ENCODE measurements around the gene C17orf75.
"Not testable (repeated sequence)": the region's sequence is repeated elsewhere in the genome, so short reads cannot be mapped to it uniquely, and the experiment has no call there.

The C17orf75 gene

DNA sequence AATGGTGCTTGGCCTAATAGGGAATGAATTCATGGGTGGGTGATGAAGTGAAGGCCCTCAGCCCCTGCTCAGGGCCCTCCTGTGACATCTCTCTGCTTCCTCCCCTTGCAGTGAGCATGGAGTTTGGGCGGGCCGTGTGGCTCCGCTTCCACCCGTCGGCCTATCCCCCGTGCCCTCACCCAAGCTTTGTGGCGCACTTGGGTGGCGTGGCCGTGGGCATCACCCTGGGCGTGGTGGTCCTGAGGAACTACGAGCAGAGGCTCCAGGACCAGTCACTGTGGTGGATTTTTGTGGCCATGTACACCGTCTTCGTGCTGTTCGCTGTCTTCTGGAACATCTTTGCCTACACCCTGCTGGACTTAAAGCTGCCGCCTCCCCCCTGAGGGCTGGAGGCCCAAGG lies 21.1 kb downstream of the C17orf75 start:
- CTCF ChIA-PET = interaction anchor here (0.6 to 5.6 kb wide), 9 partner anchors 8 to 116 kb away, joined by 3 to 95 read pairs (median 4); no protein-coding TSS in a partner anchor
- no peaks in the 10 kb centered on the region for H3K9me3 ChIP-seq (ENCODE audit: control insufficient read depth, insufficient read depth, low read depth, low read length)
- TF ChIP-seq ZNF138 (tag by site-specific recombination; IDR thresholded peaks at IDR 0.05; ENCODE audit: borderline replicate concordance) (no peak), ZNF426 (tag by site-specific recombination; IDR thresholded peaks at IDR 0.05) (no peak), REPIN1 (tag by site-specific recombination; IDR thresholded peaks at IDR 0.05; ENCODE audit: low read depth) (no peak), KLF16 (tag by site-specific recombination; IDR thresholded peaks at IDR 0.05) (no peak), ZNF571 (tag by site-specific recombination; IDR thresholded peaks at IDR 0.05) (no peak)
- H3K27ac ChIP-seq (ENCODE audit: extremely low read depth, low read depth, low read length) = no peak overlapping the region
- POLR2A ChIA-PET = no interaction called here
- H3K36me3 ChIP-seq (ENCODE audit: control insufficient read depth in 2 of 2, insufficient read depth in 1 of 2, low read length in 2 of 2) = peaks cover 0 to 13% of the 10 kb centered on the region in 2 experiments; a peak in 2 of 3 replicates
- no peak overlapping the region for H3K4me3 ChIP-seq (ENCODE audit: low read depth, low read length)
- H3K4me1 ChIP-seq (ENCODE audit: control insufficient read depth, insufficient read depth, low read length) = no peaks in the 10 kb centered on the region

DNA sequence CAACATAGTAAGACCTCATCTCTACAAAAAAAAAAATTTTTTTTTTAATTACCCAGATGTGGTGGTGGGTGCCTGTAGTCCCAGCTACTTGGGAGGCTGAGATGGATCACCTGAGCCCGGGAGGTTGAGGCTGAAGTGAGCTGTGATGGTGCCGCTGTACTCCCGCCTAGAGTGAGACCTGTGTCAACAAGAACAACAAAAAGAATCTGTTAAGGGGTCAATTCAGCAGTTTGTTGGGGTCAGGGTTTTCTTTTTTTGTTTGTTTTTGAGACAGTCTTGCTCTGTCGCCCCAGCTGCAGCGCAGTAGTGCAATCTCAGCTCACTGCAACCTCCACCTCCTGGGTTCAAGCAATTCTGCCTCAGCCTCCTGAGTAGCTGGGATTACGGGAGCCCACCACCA lies 21.9 kb downstream of the C17orf75 start:
- H3K27ac ChIP-seq (ENCODE audit: extremely low read depth, low read depth, low read length); H3K9me3 ChIP-seq (ENCODE audit: control insufficient read depth, insufficient read depth, low read depth, low read length); H3K4me3 ChIP-seq (ENCODE audit: low read depth, low read length); H3K4me1 ChIP-seq (ENCODE audit: control insufficient read depth, insufficient read depth, low read length): not testable (repeated sequence)
- H3K36me3 ChIP-seq (ENCODE audit: control insufficient read depth in 2 of 2, insufficient read depth in 1 of 2, low read length in 2 of 2) = peaks cover 0 to 14% of the 10 kb centered on the region in 2 experiments; a peak in 2 of 3 replicates
- ChIA-PET CTCF (interaction anchor here (0.5 to 5.6 kb wide), 34 partner anchors 9 to 1419 kb away, joined by 3 to 95 read pairs (median 4); partner anchors contain the start of gene LRRC37B), POLR2A (interaction anchor here (0.9 kb wide), 1 partner anchor 67 kb away, joined by 4 read pairs; no protein-coding TSS in a partner anchor)

DNA sequence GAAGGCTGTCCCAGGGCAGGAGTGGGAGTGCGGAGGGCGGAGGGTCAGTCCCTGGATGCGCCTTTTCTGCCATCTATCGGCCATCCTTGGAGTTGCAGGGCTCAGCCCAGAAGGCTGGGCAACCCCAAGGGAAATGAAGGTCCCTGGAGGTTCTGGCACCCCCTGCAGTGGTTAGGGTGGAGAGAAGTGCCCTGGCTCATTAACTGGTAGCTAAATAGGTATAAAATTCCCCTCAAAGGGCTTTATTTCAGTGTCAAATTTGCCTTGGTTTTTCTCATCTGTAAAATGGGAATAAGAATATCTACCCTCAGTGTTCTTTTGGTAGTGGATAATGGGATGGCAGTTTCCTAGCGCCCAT lies 22.4 kb downstream of the C17orf75 start:
- Histone ChIP-seq H3K36me3 (ENCODE audit: control insufficient read depth in 2 of 2, insufficient read depth in 1 of 2, low read length in 2 of 2) (peaks cover 0 to 14% of the 10 kb centered on the region in 2 experiments; a peak in 2 of 3 replicates), H3K4me3 (ENCODE audit: low read depth, low read length) (no peak overlapping the region), H3K4me1 (ENCODE audit: control insufficient read depth, insufficient read depth, low read length) (no peaks in the 10 kb centered on the region), H3K27ac (ENCODE audit: extremely low read depth, low read depth, low read length) (no peak overlapping the region), H3K9me3 (ENCODE audit: control insufficient read depth, insufficient read depth, low read depth, low read length) (no peaks in the 10 kb centered on the region)
- ChIA-PET CTCF (interaction anchor here (0.5 to 5.6 kb wide), 32 partner anchors 8 to 1419 kb away, joined by 3 to 95 read pairs (median 4); partner anchors contain the start of gene LRRC37B), POLR2A (interaction anchor here (0.9 kb wide), 1 partner anchor 67 kb away, joined by 4 read pairs; no protein-coding TSS in a partner anchor)
- TF ChIP-seq, protein P1, sequence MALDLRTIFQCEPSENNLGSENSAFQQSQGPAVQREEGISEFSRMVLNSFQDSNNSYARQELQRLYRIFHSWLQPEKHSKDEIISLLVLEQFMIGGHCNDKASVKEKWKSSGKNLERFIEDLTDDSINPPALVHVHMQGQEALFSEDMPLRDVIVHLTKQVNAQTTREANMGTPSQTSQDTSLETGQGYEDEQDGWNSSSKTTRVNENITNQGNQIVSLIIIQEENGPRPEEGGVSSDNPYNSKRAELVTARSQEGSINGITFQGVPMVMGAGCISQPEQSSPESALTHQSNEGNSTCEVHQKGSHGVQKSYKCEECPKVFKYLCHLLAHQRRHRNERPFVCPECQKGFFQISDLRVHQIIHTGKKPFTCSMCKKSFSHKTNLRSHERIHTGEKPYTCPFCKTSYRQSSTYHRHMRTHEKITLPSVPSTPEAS (tag by site-specific recombination; IDR thresholded peaks at IDR 0.05) = no peak
- TF ChIP-seq ZNF391 (tag by site-specific recombination; IDR thresholded peaks at IDR 0.05; ENCODE audit: borderline replicate concordance, low read depth) (no peak), ZNF274 (IDR thresholded peaks at IDR 0.05; ENCODE audit: low read length) (no peak), ZNF274 (tag by site-specific recombination; IDR thresholded peaks at IDR 0.05; ENCODE audit: borderline replicate concordance) (no peak), ZNF677 (tag by site-specific recombination; IDR thresholded peaks at IDR 0.05) (no peak), KLF9 (tag by site-specific recombination; IDR thresholded peaks at IDR 0.05; ENCODE audit: low read depth) (no peak), SCRT1 (tag by site-specific recombination; IDR thresholded peaks at IDR 0.05; ENCODE audit: borderline replicate concordance) (no peak), ZNF155 (tag by site-specific recombination; IDR thresholded peaks at IDR 0.05) (no peak), ZNF623 (tag by site-specific recombination; IDR thresholded peaks at IDR 0.05) (no peak), SP2 (tag by site-specific recombination; IDR thresholded peaks at IDR 0.05) (no peak), ZNF654 (tag by site-specific recombination; IDR thresholded peaks at IDR 0.05; ENCODE audit: low read depth) (peak; percentile 92), ZNF416 (tag by site-specific recombination; IDR thresholded peaks at IDR 0.05) (no peak), ZNF112 (tag by site-specific recombination; IDR thresholded peaks at IDR 0.05) (no peak), ZNF843 (tag by site-specific recombination; IDR thresholded peaks at IDR 0.05) (no peak), SALL2 (tag by site-specific recombination; IDR thresholded peaks at IDR 0.05; ENCODE audit: borderline replicate concordance) (no peak), IKZF3 (tag by site-specific recombination; IDR thresholded peaks at IDR 0.05) (peak; percentile 85), ZNF76 (tag by site-specific recombination; IDR thresholded peaks at IDR 0.05; ENCODE audit: borderline replicate concordance, low read depth) (no peak), ZNF792 (tag by site-specific recombination; IDR thresholded peaks at IDR 0.05) (no peak), KLF8 (tag by site-specific recombination; IDR thresholded peaks at IDR 0.05) (no peak), ZNF121 (tag by site-specific recombination; IDR thresholded peaks at IDR 0.05) (no peak), ZNF292 (tag by site-specific recombination; IDR thresholded peaks at IDR 0.05; ENCODE audit: borderline replicate concordance, low read depth) (no peak), ZNF174 (tag by site-specific recombination; IDR thresholded peaks at IDR 0.05) (no peak), ZBTB21 (tag by site-specific recombination; IDR thresholded peaks at IDR 0.05) (no peak), ZNF157 (tag by site-specific recombination; IDR thresholded peaks at IDR 0.05) (no peak)
- TF ChIP-seq, protein P2, sequence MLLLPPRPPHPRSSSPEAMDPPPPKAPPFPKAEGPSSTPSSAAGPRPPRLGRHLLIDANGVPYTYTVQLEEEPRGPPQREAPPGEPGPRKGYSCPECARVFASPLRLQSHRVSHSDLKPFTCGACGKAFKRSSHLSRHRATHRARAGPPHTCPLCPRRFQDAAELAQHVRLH (tag by site-specific recombination; IDR thresholded peaks at IDR 0.05) = peak; percentile 46; the same call in 1 of the 2 replicates
- TF ChIP-seq, protein P3, sequence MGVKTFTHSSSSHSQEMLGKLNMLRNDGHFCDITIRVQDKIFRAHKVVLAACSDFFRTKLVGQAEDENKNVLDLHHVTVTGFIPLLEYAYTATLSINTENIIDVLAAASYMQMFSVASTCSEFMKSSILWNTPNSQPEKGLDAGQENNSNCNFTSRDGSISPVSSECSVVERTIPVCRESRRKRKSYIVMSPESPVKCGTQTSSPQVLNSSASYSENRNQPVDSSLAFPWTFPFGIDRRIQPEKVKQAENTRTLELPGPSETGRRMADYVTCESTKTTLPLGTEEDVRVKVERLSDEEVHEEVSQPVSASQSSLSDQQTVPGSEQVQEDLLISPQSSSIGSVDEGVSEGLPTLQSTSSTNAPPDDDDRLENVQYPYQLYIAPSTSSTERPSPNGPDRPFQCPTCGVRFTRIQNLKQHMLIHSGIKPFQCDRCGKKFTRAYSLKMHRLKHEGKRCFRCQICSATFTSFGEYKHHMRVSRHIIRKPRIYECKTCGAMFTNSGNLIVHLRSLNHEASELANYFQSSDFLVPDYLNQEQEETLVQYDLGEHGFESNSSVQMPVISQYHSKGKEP (tag by site-specific recombination; IDR thresholded peaks at IDR 0.05) = no peak

All from HEK293 (cell line).